C4-2B (cell line): Measurements from ENCODE around the gene DNAH14.

Experiments used
- H3K27ac ChIP-seq: fragments of 450-650 bp; 2 replicates; pipeline ENCODE4 v1.5.1; 2017
- ZFX ChIP-seq: fragments of 450-650 bp; IDR thresholded peaks from 2 replicates; pipeline ENCODE4 v1.6.1; 2017
- TF ChIP-seq, protein P1 (sequence below): fragments of 450-650 bp; conservative IDR thresholded peaks from 2 replicates; pipeline ENCODE4 v1.5.1; 2017; ENCODE audit warnings: mild to moderate bottlenecking

Gene DNAH14

GRCh38 chr1:225415967-225416745, 486.7 kb downstream of the DNAH14 start:
- H3K27ac ChIP-seq = no peak overlapping the region; the same call in 1 of the 2 replicates
- no peak for TF ChIP-seq ZFX
- TF ChIP-seq, protein P1, sequence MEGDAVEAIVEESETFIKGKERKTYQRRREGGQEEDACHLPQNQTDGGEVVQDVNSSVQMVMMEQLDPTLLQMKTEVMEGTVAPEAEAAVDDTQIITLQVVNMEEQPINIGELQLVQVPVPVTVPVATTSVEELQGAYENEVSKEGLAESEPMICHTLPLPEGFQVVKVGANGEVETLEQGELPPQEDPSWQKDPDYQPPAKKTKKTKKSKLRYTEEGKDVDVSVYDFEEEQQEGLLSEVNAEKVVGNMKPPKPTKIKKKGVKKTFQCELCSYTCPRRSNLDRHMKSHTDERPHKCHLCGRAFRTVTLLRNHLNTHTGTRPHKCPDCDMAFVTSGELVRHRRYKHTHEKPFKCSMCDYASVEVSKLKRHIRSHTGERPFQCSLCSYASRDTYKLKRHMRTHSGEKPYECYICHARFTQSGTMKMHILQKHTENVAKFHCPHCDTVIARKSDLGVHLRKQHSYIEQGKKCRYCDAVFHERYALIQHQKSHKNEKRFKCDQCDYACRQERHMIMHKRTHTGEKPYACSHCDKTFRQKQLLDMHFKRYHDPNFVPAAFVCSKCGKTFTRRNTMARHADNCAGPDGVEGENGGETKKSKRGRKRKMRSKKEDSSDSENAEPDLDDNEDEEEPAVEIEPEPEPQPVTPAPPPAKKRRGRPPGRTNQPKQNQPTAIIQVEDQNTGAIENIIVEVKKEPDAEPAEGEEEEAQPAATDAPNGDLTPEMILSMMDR = no peak

- peak overlapping the region; percentile 94 for H3K27ac ChIP-seq
- TF ChIP-seq ZFX = no peak
- TF ChIP-seq, protein P1 = no peak
Observed at GRCh38 chr1:225418059-225418458, 488.6 kb downstream of the DNAH14 start.

DNA sequence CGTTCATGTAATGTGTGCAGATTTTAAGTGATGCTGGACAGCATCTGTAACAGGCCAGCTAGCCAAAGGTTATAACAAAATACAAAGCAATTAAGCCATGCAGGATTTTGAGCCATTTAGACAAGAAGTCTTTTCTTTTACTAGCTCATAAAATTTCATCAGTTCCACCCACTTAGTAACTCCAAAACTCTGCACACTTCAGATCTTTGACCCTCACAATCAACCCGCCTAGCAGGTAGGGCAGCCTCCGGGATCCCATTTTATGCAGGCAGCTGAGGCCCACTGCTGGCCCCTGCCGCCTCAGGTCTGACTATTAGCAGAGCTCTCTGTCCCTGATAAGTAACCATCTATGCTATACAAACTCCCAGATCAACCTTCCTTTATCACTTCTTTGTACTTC, 489.1 kb downstream of the DNAH14 start:
- H3K27ac ChIP-seq = peak overlapping the region; percentile 93
- TF ChIP-seq, protein P1 = peak; percentile 40
- no peak for TF ChIP-seq ZFX

- no peak overlapping the region for H3K27ac ChIP-seq
Observed at GRCh38 chr1:225422031-225422605, 492.6 kb downstream of the DNAH14 start.

DNA sequence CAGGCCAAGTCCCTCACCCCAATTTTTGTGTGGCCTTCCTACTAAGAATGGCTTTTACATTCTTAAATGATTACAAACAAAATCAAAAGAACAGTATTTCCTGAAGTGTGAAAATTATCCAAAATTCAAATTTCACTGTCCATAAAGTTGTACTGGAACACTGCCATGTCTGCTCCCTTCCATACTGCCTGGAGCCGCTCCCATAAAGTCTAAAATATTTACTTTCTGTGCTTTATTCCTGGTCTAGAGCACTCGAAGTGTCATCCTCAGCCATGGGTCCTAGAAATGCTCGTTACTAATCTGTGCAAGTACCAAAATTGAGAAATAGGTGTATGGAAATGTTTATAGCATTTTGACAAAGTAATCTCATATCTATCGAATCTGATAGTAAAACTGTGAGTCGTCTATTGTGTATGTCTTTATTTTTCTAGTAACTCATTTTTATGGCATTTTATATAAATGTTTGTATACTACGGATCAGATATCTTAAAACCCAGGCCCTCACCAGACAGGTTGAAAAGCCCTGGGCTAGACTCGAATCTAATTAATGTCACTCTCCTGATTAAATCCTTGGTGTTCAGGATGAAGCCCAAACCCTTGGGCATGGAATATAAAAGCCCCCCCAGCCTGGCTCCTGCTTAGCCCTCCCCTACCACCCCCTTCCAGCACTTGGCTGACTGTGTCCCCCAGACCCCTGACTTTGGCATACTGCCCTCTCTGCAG, 493.5 kb downstream of the DNAH14 start:
- peak overlapping the region; percentile 73 for H3K27ac ChIP-seq

More at GRCh38 chr1:225422031-225422605, 492.6 kb downstream of the DNAH14 start:
- TF ChIP-seq, protein P1 = no peak
- no peak for TF ChIP-seq ZFX

DNA sequence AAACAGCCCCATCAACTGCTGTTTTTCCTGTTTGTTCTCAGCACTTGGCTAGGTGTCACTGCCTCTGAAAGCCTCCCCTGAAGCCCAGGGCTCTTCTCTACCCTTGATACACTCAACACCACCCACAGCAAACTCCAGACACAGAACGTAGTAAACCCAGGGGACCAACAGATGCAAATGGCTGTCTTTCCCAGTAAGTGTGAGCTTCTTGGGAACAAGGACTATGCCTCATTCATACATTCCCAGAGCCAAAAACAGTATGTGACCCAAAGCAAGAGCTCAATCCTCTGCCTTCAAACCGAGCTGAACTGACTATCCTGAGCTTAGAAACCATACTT, 494.0 kb downstream of the DNAH14 start:
- H3K27ac ChIP-seq = peak overlapping the region; percentile 73
- no peak for TF ChIP-seq ZFX
- TF ChIP-seq, protein P1 = no peak

More for the DNA sequence above, 493.5 kb downstream of the DNAH14 start:
- no peak for TF ChIP-seq ZFX
- TF ChIP-seq, protein P1 = no peak

GRCh38 chr1:225424562-225425200, 495.2 kb downstream of the DNAH14 start:
- TF ChIP-seq, protein P1 = no peak
- TF ChIP-seq ZFX = no peak
- H3K27ac ChIP-seq = no peak overlapping the region
